Measurements from ENCODE around the gene CLDN3.

- TF ChIP-seq CTCF (IDR thresholded peaks at IDR 0.05): no peak
- no peak for TF ChIP-seq RARB (CRISPR knock-in tag; IDR thresholded peaks at IDR 0.05)
- TF ChIP-seq, protein P1, sequence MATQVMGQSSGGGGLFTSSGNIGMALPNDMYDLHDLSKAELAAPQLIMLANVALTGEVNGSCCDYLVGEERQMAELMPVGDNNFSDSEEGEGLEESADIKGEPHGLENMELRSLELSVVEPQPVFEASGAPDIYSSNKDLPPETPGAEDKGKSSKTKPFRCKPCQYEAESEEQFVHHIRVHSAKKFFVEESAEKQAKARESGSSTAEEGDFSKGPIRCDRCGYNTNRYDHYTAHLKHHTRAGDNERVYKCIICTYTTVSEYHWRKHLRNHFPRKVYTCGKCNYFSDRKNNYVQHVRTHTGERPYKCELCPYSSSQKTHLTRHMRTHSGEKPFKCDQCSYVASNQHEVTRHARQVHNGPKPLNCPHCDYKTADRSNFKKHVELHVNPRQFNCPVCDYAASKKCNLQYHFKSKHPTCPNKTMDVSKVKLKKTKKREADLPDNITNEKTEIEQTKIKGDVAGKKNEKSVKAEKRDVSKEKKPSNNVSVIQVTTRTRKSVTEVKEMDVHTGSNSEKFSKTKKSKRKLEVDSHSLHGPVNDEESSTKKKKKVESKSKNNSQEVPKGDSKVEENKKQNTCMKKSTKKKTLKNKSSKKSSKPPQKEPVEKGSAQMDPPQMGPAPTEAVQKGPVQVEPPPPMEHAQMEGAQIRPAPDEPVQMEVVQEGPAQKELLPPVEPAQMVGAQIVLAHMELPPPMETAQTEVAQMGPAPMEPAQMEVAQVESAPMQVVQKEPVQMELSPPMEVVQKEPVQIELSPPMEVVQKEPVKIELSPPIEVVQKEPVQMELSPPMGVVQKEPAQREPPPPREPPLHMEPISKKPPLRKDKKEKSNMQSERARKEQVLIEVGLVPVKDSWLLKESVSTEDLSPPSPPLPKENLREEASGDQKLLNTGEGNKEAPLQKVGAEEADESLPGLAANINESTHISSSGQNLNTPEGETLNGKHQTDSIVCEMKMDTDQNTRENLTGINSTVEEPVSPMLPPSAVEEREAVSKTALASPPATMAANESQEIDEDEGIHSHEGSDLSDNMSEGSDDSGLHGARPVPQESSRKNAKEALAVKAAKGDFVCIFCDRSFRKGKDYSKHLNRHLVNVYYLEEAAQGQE (IDR thresholded peaks at IDR 0.05): no peak
- no peak for TF ChIP-seq PBX3 (IDR thresholded peaks at IDR 0.05)
- no peak for TF ChIP-seq ELK1 (IDR thresholded peaks at IDR 0.05; ENCODE audit: low read depth, low read length)
- no peak for TF ChIP-seq MAX (IDR thresholded peaks at IDR 0.05)
- TF ChIP-seq BHLHE40 (IDR thresholded peaks at IDR 0.05; ENCODE audit: low read depth, low read length): no peak
Measured at GRCh38 chr7:73728551-73728950, 41.5 kb downstream of the CLDN3 start.
